Measurements from ENCODE around the gene RERG.

Gene RERG

GRCh38 chr12:15184484-15184883, 36.7 kb downstream of the RERG start:
- DNase-seq, result no peak

DNA sequence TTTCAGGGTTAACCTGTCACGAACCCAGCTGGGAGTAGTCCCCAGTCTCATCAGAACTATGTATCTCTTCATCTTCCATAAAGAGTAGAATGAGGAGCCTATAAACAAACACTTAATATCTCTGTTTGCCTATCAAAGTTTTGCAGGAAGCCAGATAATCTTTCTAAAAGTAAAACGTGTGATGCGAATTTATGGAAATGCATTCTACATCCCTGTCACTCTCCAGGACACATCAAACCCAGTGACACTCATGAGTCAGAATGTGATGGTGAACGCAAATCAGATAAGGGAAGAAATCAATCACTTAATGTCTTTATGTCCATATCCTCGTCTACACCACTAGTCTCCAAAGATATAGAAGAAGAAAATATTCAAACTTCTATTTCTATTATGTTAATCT, 37.4 kb downstream of the RERG start:
- DNase-seq, result no peak

- no peak for DNase-seq
These were observed 40.1 kb downstream of the RERG start for GRCh38 chr12:15181017-15181683.

DNA sequence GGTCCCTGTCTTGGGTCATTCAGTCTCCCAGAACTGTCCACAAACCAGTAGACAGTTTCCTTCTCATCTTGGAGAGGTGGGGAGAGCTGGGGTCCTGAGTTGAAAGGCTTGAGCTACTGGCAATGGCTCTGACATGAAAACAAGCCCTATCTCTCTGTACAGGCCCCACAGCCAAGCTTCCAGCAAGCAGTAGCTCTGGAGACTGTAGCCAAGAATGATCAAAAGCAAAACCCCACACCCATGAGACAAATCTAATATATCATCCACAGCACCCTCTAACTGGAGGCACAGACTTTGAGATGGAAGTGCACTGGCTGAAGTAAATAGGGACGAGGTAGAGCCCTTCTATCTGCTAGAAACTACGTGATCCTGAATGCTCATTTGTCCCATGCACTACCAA, 40.9 kb downstream of the RERG start:
- DNase-seq, result no peak

DNA sequence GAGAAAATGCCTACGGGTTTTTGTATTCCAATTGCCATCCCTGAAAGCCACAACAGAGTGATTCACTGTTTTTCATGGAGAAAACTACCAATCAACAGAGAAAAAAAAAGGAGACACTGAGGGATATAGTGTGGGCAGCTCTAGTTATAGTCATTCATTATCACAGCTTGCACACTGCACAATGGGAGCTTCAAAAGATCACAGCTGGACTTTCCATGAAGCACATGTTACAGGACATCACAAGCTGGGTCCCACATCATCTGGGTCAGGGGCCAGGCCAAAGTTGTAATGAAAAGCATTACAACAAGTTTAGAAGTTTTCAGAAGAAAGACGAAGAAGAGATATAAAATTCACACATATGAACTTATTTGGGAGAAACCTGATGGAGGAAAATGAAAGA, 41.5 kb downstream of the RERG start:
- DNase-seq, result no peak

GRCh38 chr12:15173142-15173541, 48.1 kb downstream of the RERG start:
- no peak for DNase-seq

GRCh38 chr12:15172060-15172822, 49.0 kb downstream of the RERG start:
- DNase-seq, result no peak

DNA sequence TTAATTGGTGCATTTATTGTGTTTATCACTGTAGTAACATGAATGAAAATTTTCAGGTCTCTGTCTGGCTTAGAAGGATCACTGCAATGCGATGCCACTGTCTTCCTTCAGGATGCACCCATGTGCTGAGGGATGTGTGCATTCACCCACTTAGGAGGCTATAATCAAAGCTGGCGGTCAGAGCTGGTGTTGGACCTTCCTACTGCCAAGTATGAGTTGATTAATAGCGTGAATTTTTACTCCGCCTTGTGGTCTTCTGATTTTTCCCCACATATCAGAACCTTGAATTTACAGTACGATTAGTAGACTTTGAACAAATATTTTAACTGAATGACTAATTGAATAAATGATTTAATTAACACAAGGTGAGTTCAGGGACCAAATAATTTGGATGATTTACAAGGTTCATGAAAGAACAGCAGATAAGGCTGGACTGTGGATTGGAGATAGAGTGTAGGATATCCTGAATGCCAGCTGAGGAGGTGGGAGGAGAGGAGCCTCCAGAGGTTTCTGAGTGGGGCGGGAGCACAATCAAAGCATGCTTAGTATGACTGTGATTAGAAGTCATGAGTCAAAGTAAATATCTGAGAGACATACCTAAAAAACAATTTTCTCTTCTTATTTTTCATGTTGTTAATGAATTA, 50.1 kb downstream of the RERG start:
- no peak for DNase-seq

DNA sequence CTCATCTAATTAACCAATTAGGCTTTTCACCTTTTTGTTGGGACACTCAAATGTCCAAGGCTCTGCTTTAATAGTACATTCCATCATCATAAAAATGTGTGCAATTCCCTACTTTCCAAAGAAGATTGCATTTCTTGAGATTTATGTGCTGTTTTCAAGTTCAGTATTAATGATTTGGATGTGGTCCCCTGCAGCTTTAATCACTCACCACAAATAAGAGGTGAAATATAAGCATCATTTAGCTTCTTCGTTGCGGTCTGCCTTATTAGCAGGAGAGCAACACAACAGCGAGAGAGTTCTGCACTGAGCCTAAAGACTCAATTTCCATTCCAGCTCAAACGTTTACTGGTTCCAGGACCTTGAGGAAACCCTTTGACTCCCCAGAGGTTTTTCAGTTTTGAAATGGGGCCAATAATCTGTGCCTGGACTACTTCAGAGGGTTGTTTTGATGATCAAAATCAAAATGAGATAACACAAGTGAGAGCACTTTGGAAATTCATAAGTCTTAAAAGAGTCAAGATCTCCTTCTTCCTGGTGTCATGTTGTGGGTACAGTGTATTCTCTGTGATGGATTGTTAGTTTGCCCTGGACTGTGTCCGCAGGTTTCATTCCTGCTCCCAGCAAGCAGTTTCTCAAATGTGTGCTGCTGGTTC, 53.1 kb downstream of the RERG start:
- DNase-seq, result no peak

DNA sequence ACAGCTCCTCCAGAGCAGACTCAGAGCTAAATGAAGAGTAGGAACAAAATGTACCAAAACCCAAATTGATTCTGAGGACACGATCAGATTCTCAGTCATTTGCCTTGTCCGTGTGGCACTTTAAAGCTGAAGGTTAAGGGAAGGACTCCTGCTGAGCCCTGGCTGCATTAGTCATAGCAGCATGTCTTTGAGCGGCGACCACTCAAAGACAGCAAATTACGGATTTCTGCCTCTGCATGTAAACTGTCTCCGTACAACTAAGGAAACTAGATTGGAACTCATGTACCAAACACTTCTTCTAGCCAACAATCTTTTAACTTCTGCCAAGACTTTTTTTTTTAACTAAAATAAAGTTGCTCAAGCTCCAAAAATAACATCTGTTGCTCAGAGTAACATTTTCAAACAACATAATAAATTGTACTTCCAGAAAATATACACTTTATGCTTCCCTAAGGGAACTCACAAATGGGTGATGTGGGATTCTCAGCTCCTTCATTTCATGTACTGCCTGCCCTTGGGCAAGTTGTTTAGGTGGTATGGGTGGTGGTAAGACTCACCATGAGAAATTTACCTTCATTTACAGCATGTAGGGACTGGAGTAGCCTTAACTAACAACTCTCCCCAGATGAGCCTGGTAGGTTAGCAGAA, 56.1 kb downstream of the RERG start:
- no peak for DNase-seq

DNA sequence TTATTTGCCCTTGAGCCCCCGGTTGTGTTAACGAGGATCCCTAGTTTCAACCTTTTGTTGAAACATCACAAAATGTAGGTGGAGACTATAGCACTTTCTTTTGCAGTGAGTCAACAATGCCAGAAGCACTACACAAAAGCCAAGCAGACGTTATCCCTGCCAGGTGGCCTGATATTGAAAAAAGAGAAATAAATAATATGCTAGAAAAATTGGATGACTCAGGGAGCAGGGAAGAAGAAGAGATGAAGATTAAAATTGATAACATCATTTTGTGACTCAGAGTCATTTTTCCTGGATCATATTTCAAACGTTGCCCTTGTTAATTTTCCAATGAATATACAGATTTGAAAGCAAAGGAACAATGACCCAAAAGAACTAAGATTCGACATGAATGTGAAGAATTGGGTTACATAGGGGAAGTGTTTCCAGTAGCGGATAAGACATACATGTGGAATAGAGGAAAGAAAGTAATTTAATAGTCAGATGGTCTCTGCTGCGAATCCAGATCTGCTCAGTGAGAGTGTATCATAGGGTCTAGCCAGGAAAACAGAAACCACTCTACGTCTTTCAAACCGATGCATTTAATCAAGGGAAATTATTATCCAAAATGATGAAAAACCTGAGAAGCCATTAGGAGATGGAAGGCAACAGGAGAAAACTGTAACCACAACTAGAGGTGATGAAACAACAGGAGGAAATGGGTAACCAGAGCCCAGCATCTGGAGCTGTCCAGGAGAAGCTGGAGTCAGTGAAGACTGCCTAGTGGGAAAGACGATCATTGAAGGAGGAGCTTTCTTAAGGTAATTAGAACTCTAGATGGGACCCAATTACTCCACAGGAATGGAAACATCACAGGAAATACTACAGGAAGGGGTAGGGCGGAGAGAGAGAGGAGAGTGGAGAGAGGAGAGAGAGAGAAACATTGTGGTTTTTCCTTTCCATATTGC, 57.9 kb downstream of the RERG start:
- no peak for DNase-seq

DNA sequence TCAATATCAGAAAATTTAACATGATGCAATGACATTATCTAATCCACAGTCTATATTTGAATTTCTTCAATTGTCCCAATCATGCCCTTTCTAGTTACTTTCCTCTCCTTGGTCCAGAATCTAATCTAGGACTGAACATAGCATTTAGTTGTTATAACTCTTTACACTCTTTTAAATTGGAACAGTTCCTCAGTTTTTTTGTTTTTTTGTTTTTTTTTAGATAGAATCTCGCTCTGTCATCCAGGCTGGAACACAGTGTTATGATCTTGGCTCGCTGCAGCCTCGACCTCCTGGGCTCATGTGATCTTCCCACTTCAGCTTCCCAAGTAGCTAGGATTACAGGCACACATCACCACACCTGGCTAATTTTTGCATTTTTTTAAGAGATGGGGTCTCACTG, 63.1 kb downstream of the RERG start:
- no peak for DNase-seq

GRCh38 chr12:15157269-15157671, 63.9 kb downstream of the RERG start:
- no peak for DNase-seq

GRCh38 chr12:15155271-15155670, 65.9 kb downstream of the RERG start:
- no peak for DNase-seq

GRCh38 chr12:15154103-15154502, 67.1 kb downstream of the RERG start:
- DNase-seq, result no peak

GRCh38 chr12:15152868-15153267, 68.3 kb downstream of the RERG start:
- no peak for DNase-seq

- no peak for DNase-seq
These were observed 68.8 kb downstream of the RERG start for GRCh38 chr12:15152456-15152855.

GRCh38 chr12:15151161-15152091, 69.8 kb downstream of the RERG start:
- no peak for DNase-seq

GRCh38 chr12:15146585-15146984, 74.6 kb downstream of the RERG start:
- DNase-seq, result no peak

GRCh38 chr12:15143467-15143866, 77.8 kb downstream of the RERG start:
- DNase-seq, result no peak

GRCh38 chr12:15142711-15143110, 78.5 kb downstream of the RERG start:
- no peak for DNase-seq
